ENCODE results near the gene GARS1.

- TF ChIP-seq TAF1 (IDR thresholded peaks at IDR 0.05; ENCODE audit: low read depth) (no peak), EP300 (IDR thresholded peaks at IDR 0.05; ENCODE audit: borderline replicate concordance) (no peak)
- TF ChIP-seq, protein P1, sequence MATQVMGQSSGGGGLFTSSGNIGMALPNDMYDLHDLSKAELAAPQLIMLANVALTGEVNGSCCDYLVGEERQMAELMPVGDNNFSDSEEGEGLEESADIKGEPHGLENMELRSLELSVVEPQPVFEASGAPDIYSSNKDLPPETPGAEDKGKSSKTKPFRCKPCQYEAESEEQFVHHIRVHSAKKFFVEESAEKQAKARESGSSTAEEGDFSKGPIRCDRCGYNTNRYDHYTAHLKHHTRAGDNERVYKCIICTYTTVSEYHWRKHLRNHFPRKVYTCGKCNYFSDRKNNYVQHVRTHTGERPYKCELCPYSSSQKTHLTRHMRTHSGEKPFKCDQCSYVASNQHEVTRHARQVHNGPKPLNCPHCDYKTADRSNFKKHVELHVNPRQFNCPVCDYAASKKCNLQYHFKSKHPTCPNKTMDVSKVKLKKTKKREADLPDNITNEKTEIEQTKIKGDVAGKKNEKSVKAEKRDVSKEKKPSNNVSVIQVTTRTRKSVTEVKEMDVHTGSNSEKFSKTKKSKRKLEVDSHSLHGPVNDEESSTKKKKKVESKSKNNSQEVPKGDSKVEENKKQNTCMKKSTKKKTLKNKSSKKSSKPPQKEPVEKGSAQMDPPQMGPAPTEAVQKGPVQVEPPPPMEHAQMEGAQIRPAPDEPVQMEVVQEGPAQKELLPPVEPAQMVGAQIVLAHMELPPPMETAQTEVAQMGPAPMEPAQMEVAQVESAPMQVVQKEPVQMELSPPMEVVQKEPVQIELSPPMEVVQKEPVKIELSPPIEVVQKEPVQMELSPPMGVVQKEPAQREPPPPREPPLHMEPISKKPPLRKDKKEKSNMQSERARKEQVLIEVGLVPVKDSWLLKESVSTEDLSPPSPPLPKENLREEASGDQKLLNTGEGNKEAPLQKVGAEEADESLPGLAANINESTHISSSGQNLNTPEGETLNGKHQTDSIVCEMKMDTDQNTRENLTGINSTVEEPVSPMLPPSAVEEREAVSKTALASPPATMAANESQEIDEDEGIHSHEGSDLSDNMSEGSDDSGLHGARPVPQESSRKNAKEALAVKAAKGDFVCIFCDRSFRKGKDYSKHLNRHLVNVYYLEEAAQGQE (IDR thresholded peaks at IDR 0.05; ENCODE audit: low read depth), result no peak
Measured at GRCh38 chr7:30605832-30606231, 11.2 kb downstream of the GARS1 start.
